ENCODE measurements around the gene SPAG6. TPM values are rescaled to one million over a fixed set of nuclear protein-coding genes. Genes with fewer than 3 reads are reported as not detected.
"Not testable (repeated sequence)": the region's sequence is repeated elsewhere in the genome, so short reads cannot be mapped to it uniquely, and the experiment has no call there.

Gene SPAG6
- total RNA-seq, 2 experiments from 2014 or later, result 0.09 to 0.11 TPM

DNA sequence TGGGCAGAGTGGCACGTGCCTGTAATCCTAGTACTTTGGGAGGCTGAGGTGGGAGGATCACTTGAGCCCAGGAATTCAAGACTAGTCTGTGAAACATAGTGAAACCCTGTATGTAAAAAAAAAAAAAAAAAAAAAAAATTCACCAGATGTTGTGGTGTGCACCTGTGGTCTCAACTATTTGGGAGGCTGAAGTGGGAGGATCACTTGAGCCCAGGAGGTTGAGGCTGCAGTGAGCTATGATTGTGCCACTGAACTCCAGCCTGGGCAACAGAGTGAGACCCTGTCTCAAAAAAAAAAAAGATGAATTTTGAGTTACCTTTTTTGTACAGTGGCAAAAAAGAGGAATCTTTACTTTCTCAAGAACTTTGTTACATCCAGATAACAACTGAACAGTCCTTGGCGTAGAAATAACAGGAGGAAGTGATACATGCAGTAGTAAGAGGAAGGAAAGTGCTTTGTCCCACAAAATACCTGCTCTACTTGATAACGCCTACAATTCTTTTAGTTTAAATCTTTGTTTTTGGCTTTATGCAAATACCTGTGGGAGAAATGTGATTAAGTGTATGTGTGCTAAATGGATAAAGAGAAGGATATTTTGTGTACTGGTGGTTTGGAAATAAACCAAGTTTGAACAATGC, 29.3 kb downstream of the SPAG6 start:
- ChIA-PET POLR2A (no interaction called here), CTCF (interaction anchor here (0.8 to 3.3 kb wide), 2 partner anchors 11 to 145 kb away, joined by 3 to 10 read pairs; no protein-coding TSS in a partner anchor)
- H3K27ac Mint-ChIP-seq, result no peak overlapping the region
- H3K36me3 Mint-ChIP-seq (ENCODE audit: low read depth), result no peaks in the 10 kb centered on the region
- H3K4me1 Mint-ChIP-seq, result peaks cover 19% of the 10 kb centered on the region
- H3K4me3 Mint-ChIP-seq, result no peak overlapping the region
- intact Hi-C loops (cut with DNase I, micrococcal nuclease), result no loop called here
- ATAC-seq, result no peak
- DNase-seq, result no peak
- no peaks in the 10 kb centered on the region for H3K9me3 Mint-ChIP-seq (ENCODE audit: low read depth)
- peaks cover 2% of the 10 kb centered on the region for H3K27me3 Mint-ChIP-seq

- intact Hi-C loops (cut with DNase I, micrococcal nuclease), result loop anchor here in 1 of 2 experiments (1.0 kb wide), 2 partner anchors 12 to 55 kb away; no protein-coding TSS in a partner anchor
- Mint-ChIP-seq H3K36me3 (ENCODE audit: low read depth) (no peaks in the 10 kb centered on the region), H3K9me3 (ENCODE audit: low read depth) (no peaks in the 10 kb centered on the region), H3K27me3 (peaks cover 2% of the 10 kb centered on the region), H3K27ac (peak overlapping the region; percentile 75), H3K4me1 (peaks cover 14% of the 10 kb centered on the region), H3K4me3 (no peak overlapping the region)
- peak; percentile 98 for ATAC-seq
- POLR2A ChIA-PET, result interaction anchor here (0.7 to 1.1 kb wide), 3 partner anchors 11 to 39 kb away, joined by 3 to 6 read pairs (median 3); no protein-coding TSS in a partner anchor
- DNase-seq, result peak; percentile 81
- CTCF ChIA-PET, result interaction anchor here (0.6 to 2.2 kb wide), 4 partner anchors 9 to 610 kb away, joined by 3 to 8 read pairs (median 4); no protein-coding TSS in a partner anchor
Measured at GRCh38 chr10:22379059-22379458, 33.8 kb downstream of the SPAG6 start.

DNA sequence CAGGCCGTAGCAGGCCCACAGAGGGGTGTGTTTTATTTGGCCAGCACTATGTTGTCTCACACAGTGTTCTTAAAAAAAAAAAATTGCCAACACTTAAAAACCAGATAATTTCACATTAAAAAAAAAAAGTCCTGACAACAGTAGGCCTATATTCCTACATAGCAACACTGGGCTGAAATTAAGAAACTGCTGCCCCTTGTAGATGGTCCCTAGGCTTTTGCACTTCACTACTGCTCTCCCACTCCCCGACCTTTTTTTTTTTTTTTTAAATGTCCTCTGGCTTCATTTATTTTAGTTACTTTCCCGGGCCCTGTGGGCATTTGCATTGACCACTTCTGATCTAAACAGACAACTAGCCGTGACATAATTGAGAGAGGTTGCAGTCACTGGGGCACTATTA, 36.0 kb downstream of the SPAG6 start:
- POLR2A ChIA-PET, result interaction anchor here (0.5 kb wide), 1 partner anchor 323 kb away, joined by 3 read pairs; no protein-coding TSS in a partner anchor
- Mint-ChIP-seq H3K4me1 (peaks cover 14% of the 10 kb centered on the region), H3K4me3 (no peak overlapping the region), H3K27me3 (no peaks in the 10 kb centered on the region), H3K27ac (no peak overlapping the region), H3K36me3 (ENCODE audit: low read depth) (no peaks in the 10 kb centered on the region), H3K9me3 (ENCODE audit: low read depth) (no peaks in the 10 kb centered on the region)
- CTCF ChIA-PET, result no interaction called here
- DNase-seq (no peak), ATAC-seq (no peak)
- intact Hi-C loops (cut with DNase I, micrococcal nuclease), result no loop called here

- DNase-seq, result no peak
- H3K4me1 Mint-ChIP-seq, result no peaks in the 10 kb centered on the region
- H3K9me3 Mint-ChIP-seq (ENCODE audit: low read depth), result no peaks in the 10 kb centered on the region
- peaks cover 3% of the 10 kb centered on the region for H3K27me3 Mint-ChIP-seq
- H3K36me3 Mint-ChIP-seq (ENCODE audit: low read depth), result no peaks in the 10 kb centered on the region
- intact Hi-C loops (cut with DNase I, micrococcal nuclease), result no loop called here
- no peak overlapping the region for H3K27ac Mint-ChIP-seq
- ChIA-PET POLR2A (no interaction called here), CTCF (interaction anchor here (2.7 kb wide), 1 partner anchor 12 kb away, joined by 10 read pairs; no protein-coding TSS in a partner anchor)
- no peak overlapping the region for H3K4me3 Mint-ChIP-seq
- ATAC-seq, result no peak
Measured at GRCh38 chr10:22386503-22386902, 41.2 kb downstream of the SPAG6 start.

DNA sequence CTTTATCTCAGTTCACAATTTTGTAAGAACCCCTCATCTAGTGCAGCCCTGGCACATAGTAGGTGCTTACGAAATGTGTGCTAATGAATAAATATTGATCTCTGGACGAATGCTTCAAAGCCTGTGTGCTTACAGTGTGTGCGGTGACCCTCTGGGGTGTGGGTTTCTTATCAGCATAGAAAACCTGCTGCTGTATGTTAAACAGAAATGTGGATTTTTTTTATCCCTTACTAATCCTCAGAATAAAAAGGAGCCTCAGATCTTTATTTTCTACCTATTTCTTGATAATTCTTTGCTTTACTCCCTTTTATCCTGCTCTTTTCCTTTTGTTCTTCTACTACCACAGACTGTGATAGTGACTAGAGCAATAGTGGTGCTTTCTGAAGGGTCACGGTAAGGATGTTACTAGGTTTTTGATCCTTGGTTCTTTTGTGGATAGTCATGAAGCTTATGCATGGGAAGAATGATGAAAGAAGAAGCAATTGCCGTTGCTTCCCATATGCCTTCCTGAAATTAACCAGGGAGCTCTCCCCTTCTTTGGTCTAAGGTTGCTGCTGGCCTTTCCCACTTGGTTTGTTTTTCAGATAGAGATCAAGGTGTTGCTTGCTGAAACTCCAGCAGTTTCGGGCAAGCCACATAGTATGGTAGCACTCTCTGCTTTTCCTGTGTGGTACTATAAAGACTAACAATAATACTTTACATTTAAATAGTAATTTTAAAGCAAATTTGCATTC, 44.7 kb downstream of the SPAG6 start:
- intact Hi-C loops (cut with DNase I, micrococcal nuclease), result no loop called here
- no peak overlapping the region for H3K4me3 Mint-ChIP-seq
- POLR2A ChIA-PET, result no interaction called here

DNA sequence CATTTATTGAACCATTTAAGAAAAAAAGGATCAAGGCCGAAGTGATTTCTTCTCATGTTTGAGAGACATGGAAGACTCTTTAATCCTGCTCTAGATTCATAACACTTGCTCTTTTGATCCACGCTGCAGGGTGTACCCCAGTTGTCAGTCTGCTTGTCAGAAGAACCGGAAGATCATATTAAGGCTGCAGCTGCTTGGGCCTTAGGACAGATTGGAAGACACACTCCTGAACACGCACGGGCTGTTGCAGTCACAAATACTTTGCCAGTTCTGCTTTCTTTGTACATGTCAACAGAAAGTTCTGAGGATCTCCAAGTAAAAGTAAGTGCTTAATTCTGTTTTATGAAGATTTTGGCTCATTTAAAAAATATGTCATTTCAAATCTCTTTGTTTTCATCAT, 46.3 kb downstream of the SPAG6 start:
- ATAC-seq, result no peak
- intact Hi-C loops (cut with DNase I, micrococcal nuclease), result no loop called here
- ChIA-PET CTCF (no interaction called here), POLR2A (no interaction called here)
- Mint-ChIP-seq H3K4me1 (no peaks in the 10 kb centered on the region), H3K27ac (no peak overlapping the region), H3K9me3 (ENCODE audit: low read depth) (no peaks in the 10 kb centered on the region), H3K4me3 (no peak overlapping the region), H3K36me3 (ENCODE audit: low read depth) (no peaks in the 10 kb centered on the region), H3K27me3 (peaks cover 9% of the 10 kb centered on the region)
- no peak for DNase-seq

More for the DNA sequence above, 44.7 kb downstream of the SPAG6 start:
- ATAC-seq (no peak), DNase-seq (no peak)
- Mint-ChIP-seq H3K27ac (no peak overlapping the region), H3K27me3 (peaks cover 6% of the 10 kb centered on the region), H3K36me3 (ENCODE audit: low read depth) (no peaks in the 10 kb centered on the region), H3K9me3 (ENCODE audit: low read depth) (no peaks in the 10 kb centered on the region), H3K4me1 (no peaks in the 10 kb centered on the region)
- CTCF ChIA-PET, result no interaction called here

DNA sequence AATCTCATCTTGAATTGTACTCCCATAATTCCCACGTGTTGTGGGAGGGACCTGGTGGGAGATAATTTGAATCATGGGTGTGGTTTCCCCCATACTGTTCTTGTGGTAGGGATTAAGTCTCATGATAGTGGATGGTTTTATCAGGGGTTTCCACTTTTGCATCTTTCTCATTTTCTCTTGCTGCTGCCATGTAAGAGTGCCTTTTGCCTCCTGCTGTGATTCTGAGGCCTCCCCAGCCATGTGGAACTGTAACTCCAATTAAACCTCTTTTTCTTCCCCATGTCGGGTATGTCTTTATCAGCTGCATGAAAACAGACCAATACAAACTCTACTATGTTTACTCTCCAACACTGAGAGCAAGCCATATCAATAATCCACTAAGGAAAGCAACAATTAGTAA, 50.9 kb downstream of the SPAG6 start:
- H3K27me3 Mint-ChIP-seq; H3K4me3 Mint-ChIP-seq; H3K36me3 Mint-ChIP-seq (ENCODE audit: low read depth); CTCF ChIA-PET; H3K4me1 Mint-ChIP-seq; DNase-seq; intact Hi-C loops (cut with DNase I, micrococcal nuclease); ATAC-seq; H3K9me3 Mint-ChIP-seq (ENCODE audit: low read depth); H3K27ac Mint-ChIP-seq: not testable (repeated sequence)
- POLR2A ChIA-PET, result interaction anchor here (0.7 kb wide), 1 partner anchor 41 kb away, joined by 3 read pairs; no protein-coding TSS in a partner anchor

DNA sequence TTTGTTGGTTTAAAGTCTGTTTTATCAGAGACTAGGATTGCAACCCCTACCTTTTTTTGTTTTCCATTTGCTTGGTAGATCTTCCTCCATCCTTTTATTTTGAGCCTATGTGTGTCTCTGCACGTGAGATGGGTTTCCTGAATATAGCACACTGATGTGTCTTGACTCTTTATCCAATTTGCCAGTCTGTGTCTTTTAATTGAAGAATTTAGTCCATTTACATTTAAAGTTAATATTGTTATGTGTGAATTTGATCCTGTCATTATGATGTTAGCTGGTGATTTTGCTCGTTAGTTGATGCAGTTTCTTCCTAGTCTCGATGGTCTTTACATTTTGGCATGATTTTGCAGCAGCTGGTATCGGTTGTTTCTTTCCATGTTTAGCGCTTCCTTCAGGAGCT, 61.6 kb downstream of the SPAG6 start:
- H3K9me3 Mint-ChIP-seq (ENCODE audit: low read depth); H3K27me3 Mint-ChIP-seq; H3K27ac Mint-ChIP-seq; H3K4me3 Mint-ChIP-seq; DNase-seq; ATAC-seq; H3K4me1 Mint-ChIP-seq; POLR2A ChIA-PET; H3K36me3 Mint-ChIP-seq (ENCODE audit: low read depth); intact Hi-C loops (cut with DNase I, micrococcal nuclease); CTCF ChIA-PET: not testable (repeated sequence)

GRCh38 chr10:22410394-22410793, 65.1 kb downstream of the SPAG6 start:
- Mint-ChIP-seq H3K27me3 (peaks cover 6% of the 10 kb centered on the region), H3K27ac (no peak overlapping the region), H3K36me3 (ENCODE audit: low read depth) (no peaks in the 10 kb centered on the region), H3K4me1 (no peaks in the 10 kb centered on the region), H3K4me3 (no peak overlapping the region), H3K9me3 (ENCODE audit: low read depth) (peaks cover 4% of the 10 kb centered on the region)
- intact Hi-C loops (cut with DNase I, micrococcal nuclease), result no loop called here
- CTCF ChIA-PET, result no interaction called here
- DNase-seq (no peak), ATAC-seq (no peak)
- POLR2A ChIA-PET, result no interaction called here

- ATAC-seq (no peak), DNase-seq (no peak)
- no peaks in the 10 kb centered on the region for H3K36me3 Mint-ChIP-seq (ENCODE audit: low read depth)
- ChIA-PET CTCF (no interaction called here), POLR2A (no interaction called here)
- peaks cover 6% of the 10 kb centered on the region for H3K27me3 Mint-ChIP-seq
- no peak overlapping the region for H3K27ac Mint-ChIP-seq
- H3K4me1 Mint-ChIP-seq, result no peaks in the 10 kb centered on the region
- intact Hi-C loops (cut with DNase I, micrococcal nuclease), result no loop called here
- peaks cover 4% of the 10 kb centered on the region for H3K9me3 Mint-ChIP-seq (ENCODE audit: low read depth)
- no peak overlapping the region for H3K4me3 Mint-ChIP-seq
Measured at GRCh38 chr10:22410846-22411245, 65.5 kb downstream of the SPAG6 start.

DNA sequence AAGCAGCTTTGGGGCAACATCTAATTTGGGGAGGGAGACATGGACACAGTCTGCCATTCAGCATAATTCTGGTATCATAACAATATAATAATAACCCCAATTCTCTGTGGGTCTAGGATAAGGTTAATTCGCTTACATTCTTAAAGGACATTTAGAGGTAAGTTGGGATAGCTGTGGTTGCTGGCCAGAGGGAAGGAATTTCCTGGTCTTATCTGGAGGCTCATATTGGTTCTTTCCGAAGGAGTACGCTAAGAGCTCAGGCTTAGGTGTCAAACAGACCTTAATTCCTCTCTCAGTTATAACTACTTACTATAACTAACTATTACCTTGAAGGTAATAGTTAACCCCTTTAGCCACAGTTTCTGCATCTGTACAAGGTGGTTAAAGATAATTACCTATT, 68.8 kb downstream of the SPAG6 start:
- H3K9me3 Mint-ChIP-seq (ENCODE audit: low read depth), result no peaks in the 10 kb centered on the region
- H3K27ac Mint-ChIP-seq, result no peak overlapping the region
- CTCF ChIA-PET, result no interaction called here
- POLR2A ChIA-PET, result no interaction called here
- no peak overlapping the region for H3K4me3 Mint-ChIP-seq
- peaks cover 4% of the 10 kb centered on the region for H3K27me3 Mint-ChIP-seq
- intact Hi-C loops (cut with DNase I, micrococcal nuclease), result no loop called here
- ATAC-seq (no peak), DNase-seq (no peak)
- no peaks in the 10 kb centered on the region for H3K4me1 Mint-ChIP-seq
- no peaks in the 10 kb centered on the region for H3K36me3 Mint-ChIP-seq (ENCODE audit: low read depth)

- ChIA-PET CTCF (interaction anchor here (1.0 kb wide), 1 partner anchor 421 kb away, joined by 3 read pairs; no protein-coding TSS in a partner anchor), POLR2A (no interaction called here)
- Mint-ChIP-seq H3K4me3 (no peak overlapping the region), H3K4me1 (no peaks in the 10 kb centered on the region), H3K9me3 (ENCODE audit: low read depth) (no peaks in the 10 kb centered on the region), H3K36me3 (ENCODE audit: low read depth) (no peaks in the 10 kb centered on the region), H3K27ac (no peak overlapping the region), H3K27me3 (peaks cover 2% of the 10 kb centered on the region)
- DNase-seq, result no peak
- intact Hi-C loops (cut with DNase I, micrococcal nuclease), result no loop called here
- no peak for ATAC-seq
Measured at GRCh38 chr10:22415072-22415471, 69.8 kb downstream of the SPAG6 start.
